Activated CD8-positive, alpha-beta T cell treated with anti-CD3 and anti-CD28 coated beads, Interleukin-2, amount 10 ng/mL, durations not matched to agents 7 days and 5 days (primary cell): ENCODE results near the gene DNAL1. TPM values are rescaled to one million over a fixed set of nuclear protein-coding genes. Genes with fewer than 3 reads are reported as not detected.
A peak's percentile ranks its signal among the peaks of the same experiment; 100 is the strongest.
"Not testable (repeated sequence)": the region's sequence is repeated elsewhere in the genome, so short reads cannot be mapped to it uniquely, and the experiment has no call there.

Source experiments
- ATAC-seq: fragments of 150-1000 bp; cut with Tn5 transposase; one replicate; pipeline ENCODE4 v1.10.0; 2021; ENCODE audit warnings: moderate library complexity
- CTCF ChIA-PET: fragments of 350-600 bp; sonication (Branson Sonifier 250); formaldehyde crosslinking; loops from one replicate; lab custom pipeline; 2021; ENCODE audit warnings: antibody characterized with exemption; lab: Charles Lee
- POLR2A ChIA-PET: fragments of 350-600 bp; sonication (Branson Sonifier 250); formaldehyde crosslinking; loops from one replicate; lab custom pipeline; 2021; ENCODE audit warnings: antibody characterized with exemption; lab: Charles Lee
- DNase-seq: peaks from one replicate; pipeline ENCODE4 v3.0.0-alpha.2; 2020
- H3K27ac Mint-ChIP-seq: one replicate; pipeline ENCODE4 v1.8.0; 2021; ENCODE audit warnings: mild to moderate bottlenecking, mixed read lengths
- H3K27me3 Mint-ChIP-seq: one replicate; pipeline ENCODE4 v1.8.0; 2021; ENCODE audit warnings: low read depth, mixed read lengths
- H3K36me3 Mint-ChIP-seq: one replicate; pipeline ENCODE4 v1.8.0; 2021; ENCODE audit warnings: low read depth, mixed read lengths
- H3K4me1 Mint-ChIP-seq: one replicate; pipeline ENCODE4 v1.8.0; 2021; ENCODE audit warnings: low read depth, mixed read lengths
- H3K4me3 Mint-ChIP-seq: one replicate; pipeline ENCODE4 v1.8.0; 2021; ENCODE audit warnings: mild to moderate bottlenecking, mixed read lengths
- H3K9me3 Mint-ChIP-seq: one replicate; pipeline ENCODE4 v1.8.0; 2022; ENCODE audit warnings: mixed read lengths; ENCODE audit not compliant: insufficient read depth
- total RNA-seq, 2 experiments: library from RNA; stranded (reverse); gene quantifications; one replicate each; pipeline ENCODE4 v1.2.3, GENCODE V29; 2021

The DNAL1 gene
- total RNA-seq, 2 experiments from 2014 or later = 5.7 to 6.3 TPM

DNA sequence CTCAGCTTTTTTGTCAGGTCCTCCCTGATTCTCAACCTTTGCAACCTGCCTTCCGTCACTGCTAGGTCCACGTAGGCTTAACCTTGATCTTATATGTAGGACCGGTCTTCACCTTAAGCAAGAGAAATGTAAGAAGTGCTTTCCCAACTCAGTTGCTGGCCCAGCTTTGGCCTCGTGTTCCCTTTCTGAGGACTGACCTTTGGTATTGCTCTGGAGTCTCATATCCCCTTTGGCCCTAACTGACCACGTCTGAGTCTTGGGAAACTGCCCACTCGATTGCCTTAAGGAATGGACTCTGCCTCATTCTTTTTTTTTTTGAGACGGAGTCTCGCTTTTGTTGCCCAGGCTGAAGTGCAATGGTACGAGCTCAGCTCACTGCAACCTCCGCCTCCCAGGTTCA, 24.5 kb upstream of the DNAL1 start:
- H3K4me3 Mint-ChIP-seq = no peak overlapping the region
- no peaks in the 10 kb centered on the region for H3K4me1 Mint-ChIP-seq
- H3K9me3 Mint-ChIP-seq = no peaks in the 10 kb centered on the region
- H3K27me3 Mint-ChIP-seq = peaks cover 3% of the 10 kb centered on the region
- ChIA-PET CTCF (no interaction called here), POLR2A (no interaction called here)
- no peak overlapping the region for H3K27ac Mint-ChIP-seq
- no peaks in the 10 kb centered on the region for H3K36me3 Mint-ChIP-seq
- ATAC-seq (no peak), DNase-seq (no peak)

DNA sequence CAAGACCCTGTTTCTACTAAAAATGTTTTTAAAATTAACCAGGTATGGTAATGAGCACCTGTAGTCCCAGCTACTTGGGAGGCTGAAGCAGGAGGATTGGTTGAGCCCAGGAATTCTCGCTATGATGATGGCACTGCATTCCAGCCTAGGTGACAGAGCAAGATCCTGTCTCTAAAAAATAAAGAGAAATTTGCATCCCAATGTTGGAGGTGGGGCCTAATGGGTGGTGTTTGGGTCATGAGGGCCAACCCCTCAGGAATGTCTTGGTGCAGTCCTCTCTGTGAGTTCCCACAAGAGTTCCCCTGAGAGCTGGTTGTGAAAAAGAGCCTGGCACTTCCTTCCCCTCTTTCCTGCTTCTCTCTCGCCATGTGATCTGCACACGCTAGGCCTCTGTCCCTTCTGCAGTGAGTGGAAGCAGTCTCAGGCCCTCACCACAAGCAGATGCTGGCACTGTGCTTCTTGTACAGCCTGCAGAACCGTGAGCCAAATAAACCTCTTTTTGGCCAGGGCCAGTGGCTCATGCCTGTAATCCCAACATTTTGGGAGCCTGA, 21.2 kb upstream of the DNAL1 start:
- Mint-ChIP-seq H3K36me3 (no peaks in the 10 kb centered on the region), H3K27ac (no peak overlapping the region), H3K27me3 (peaks cover 3% of the 10 kb centered on the region), H3K4me3 (no peak overlapping the region), H3K4me1 (no peaks in the 10 kb centered on the region), H3K9me3 (no peaks in the 10 kb centered on the region)
- ATAC-seq (no peak), DNase-seq (no peak)
- POLR2A ChIA-PET = no interaction called here
- CTCF ChIA-PET = no interaction called here

DNA sequence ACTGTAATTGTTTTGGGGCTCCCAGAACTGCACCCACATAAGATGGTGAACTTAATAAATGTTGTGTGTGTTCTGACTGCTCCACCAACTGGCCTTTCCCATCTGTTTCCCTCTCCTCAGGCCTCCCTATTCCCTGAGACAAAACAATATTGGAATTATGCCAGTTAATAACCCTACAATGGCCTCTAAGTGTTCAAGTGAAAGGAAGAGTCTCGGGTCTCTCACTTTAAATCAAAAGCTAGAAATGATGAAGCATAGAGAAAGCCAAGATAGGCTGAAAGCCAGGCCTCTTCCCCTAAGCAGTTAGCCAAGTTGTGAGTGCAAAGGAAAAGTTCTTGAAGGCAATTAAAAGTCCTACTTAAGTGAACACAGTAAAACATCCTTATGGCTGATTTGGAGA, 19.1 kb upstream of the DNAL1 start:
- Mint-ChIP-seq H3K4me1 (no peaks in the 10 kb centered on the region), H3K27ac (no peak overlapping the region), H3K9me3 (no peaks in the 10 kb centered on the region), H3K4me3 (no peak overlapping the region), H3K36me3 (no peaks in the 10 kb centered on the region), H3K27me3 (peaks cover 3% of the 10 kb centered on the region)
- DNase-seq = no peak
- ChIA-PET POLR2A (no interaction called here), CTCF (interaction anchor here (0.8 to 1.5 kb wide), 4 partner anchors 13 to 331 kb away, joined by 3 to 4 read pairs (median 3); partner anchors contain the start of gene ACOT6)
- no peak for ATAC-seq

DNA sequence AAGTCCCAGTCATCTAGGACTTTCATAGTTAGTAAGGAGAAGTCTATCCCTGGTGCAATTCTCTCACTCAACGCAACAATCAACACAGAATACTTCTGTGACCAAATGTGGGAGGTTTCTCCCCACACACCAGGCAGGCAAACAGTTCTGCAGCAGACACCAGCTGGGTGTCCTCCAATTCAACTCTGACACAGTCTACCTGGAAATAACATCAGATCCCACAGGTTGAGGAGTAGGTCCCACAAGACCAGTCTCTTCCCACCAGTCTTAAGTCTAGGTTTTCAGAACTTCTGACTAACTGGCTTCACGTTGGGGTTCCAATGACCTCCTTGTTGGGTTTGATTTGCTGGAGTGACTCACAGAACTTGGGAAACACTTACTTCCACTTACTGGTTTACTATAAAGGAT, 17.6 kb upstream of the DNAL1 start:
- H3K36me3 Mint-ChIP-seq = no peaks in the 10 kb centered on the region
- no peak for ATAC-seq
- ChIA-PET CTCF (interaction anchor here (0.9 to 1.3 kb wide), 2 partner anchors 116 to 119 kb away, joined by 3 read pairs; no protein-coding TSS in a partner anchor), POLR2A (no interaction called here)
- DNase-seq = no peak
- no peak overlapping the region for H3K27ac Mint-ChIP-seq
- H3K9me3 Mint-ChIP-seq = no peaks in the 10 kb centered on the region
- H3K27me3 Mint-ChIP-seq = peaks cover 4% of the 10 kb centered on the region
- H3K4me1 Mint-ChIP-seq = no peaks in the 10 kb centered on the region
- H3K4me3 Mint-ChIP-seq = no peak overlapping the region

DNA sequence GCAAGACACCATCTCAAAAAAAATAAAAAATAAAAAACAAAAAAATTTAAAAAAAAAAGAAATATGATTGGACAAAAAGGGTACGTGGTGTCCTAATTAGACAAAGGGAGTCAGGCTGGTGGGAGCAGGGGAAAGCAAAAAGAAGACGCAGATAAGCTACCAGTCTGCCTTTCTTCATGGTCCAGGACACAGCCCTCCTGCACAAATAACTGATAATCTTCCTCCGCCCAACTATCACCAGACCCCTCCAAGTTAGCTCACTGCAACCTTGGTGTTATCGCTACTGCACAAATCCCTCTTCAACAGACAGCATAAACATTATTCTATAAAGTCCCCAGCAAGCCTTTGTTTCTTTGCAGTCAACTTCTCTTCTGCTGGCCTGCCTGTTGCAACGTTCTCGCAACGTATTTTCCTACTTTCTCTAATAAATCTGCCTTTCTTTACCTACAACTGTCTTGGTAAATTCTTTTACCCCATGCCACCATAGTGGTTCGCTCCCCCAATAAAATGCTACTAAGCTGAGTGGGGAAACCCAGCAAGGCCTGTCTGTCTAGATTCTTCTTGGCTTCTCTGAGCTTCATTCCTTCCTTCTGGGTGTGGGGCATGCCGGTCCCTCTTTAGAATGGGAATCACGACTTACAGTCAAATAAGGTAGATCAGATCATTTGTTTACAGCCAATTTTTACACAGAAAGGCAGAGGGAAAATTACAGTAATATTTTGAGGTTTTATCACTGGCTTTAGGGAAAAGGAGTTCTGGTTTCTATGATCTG, 14.6 kb upstream of the DNAL1 start:
- POLR2A ChIA-PET = no interaction called here
- H3K9me3 Mint-ChIP-seq = no peaks in the 10 kb centered on the region
- no peak for ATAC-seq
- H3K27me3 Mint-ChIP-seq = peaks cover 4% of the 10 kb centered on the region
- H3K4me3 Mint-ChIP-seq = no peak overlapping the region
- H3K36me3 Mint-ChIP-seq = no peaks in the 10 kb centered on the region
- CTCF ChIA-PET = interaction anchor here (1.1 to 1.2 kb wide), 3 partner anchors 9 to 121 kb away, joined by 4 to 5 read pairs (median 4); partner anchors contain the start of gene ACOT2
- no peak overlapping the region for H3K27ac Mint-ChIP-seq
- H3K4me1 Mint-ChIP-seq = peaks cover 5% of the 10 kb centered on the region
- DNase-seq = no peak

DNA sequence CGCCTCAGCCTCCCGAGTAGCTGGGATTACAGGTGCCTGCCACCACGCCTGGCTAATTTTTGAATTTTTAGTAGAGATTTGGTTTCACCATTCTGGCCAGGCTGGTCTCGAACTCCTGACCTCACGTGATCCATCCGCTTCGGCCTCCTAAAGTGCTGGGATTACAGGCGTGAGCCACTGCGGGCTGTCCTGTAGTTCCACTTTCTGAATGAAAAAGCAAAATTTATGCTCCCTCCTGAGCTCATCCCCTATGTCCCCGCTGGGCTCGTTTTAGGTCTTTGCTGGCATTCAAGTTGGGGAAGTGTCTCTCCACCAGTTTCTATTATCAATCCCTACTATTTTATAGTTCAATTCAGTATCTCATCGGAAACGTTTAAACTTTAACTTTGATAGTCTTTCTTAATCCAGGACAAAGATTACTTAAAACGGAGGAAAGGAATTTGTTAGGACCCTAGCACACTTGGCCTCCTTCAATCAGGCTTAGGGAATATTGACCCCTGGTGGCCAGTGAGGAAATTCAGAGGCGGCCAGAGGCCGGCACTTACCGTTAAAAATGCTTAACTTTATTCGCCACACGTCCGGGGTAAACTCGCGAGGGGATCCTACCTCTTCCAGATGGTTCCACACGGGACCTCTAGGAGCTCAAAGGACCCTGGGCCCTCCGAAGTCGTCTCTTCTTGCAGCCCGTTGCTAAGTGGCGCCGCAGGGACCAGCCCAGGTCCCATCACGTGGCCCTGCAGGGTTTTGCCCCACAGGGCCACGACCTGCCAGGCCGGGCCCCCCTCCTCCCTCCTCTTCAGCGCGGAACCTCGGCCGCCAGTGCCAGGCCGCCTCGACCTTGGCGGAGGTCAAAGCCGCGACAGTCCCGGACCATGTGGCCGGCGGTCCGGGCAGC, 11.4 kb upstream of the DNAL1 start:
- ChIA-PET POLR2A (interaction anchor here (0.6 kb wide), 1 partner anchor 124 kb away, joined by 3 read pairs; no protein-coding TSS in a partner anchor), CTCF (interaction anchor here (0.6 to 3.9 kb wide), 14 partner anchors 11 to 380 kb away, joined by 3 to 51 read pairs (median 4); partner anchors contain the start of genes ACOT2, ACOT6 and DNAL1)
- H3K27ac Mint-ChIP-seq = no peak overlapping the region
- peak overlapping the region; percentile 53 for H3K4me3 Mint-ChIP-seq
- no peaks in the 10 kb centered on the region for H3K9me3 Mint-ChIP-seq
- ATAC-seq = peak; percentile 87
- peaks cover 8% of the 10 kb centered on the region for H3K27me3 Mint-ChIP-seq
- peak; percentile 71 for DNase-seq
- H3K4me1 Mint-ChIP-seq = peaks cover 5% of the 10 kb centered on the region
- no peaks in the 10 kb centered on the region for H3K36me3 Mint-ChIP-seq

DNA sequence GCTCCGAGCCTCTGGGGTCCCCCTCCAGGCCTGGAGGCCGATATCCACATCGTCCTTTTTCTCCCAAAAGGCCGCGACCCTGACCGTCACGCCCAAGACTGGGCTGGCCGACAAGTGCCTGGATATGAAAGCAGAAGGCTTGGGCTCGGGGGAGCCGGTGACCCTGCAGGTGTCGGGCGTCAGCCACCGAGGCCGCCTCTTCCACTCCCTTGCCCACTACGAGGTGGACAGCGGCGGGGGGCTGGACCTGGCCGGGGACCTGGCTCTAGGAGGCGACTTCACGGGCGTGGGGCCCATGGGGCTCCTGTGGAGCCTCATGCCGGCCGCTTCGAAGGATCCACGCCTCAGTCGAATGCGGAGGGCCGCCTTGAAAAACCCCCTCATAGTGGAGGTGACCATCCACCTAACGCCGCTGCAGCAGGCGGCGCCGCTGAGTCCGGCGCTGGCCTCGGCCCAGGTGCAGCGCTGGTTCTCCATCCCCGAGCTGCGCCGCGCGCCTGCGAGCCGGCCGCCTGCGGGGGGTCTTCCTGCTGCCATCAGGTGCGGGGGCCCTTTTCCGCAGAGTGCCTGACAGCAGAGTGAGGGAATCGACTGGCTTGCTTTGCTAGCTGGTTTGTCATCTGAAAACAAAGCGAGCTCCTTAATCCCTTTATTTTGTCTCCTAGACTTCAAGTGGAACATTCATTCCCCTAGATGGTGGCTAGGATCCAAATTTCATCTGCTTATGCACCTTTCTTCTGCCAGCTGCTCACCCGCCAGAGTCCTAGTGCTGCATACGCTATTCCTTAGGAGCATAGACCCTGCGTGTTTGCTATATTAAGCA, 10.6 kb upstream of the DNAL1 start:
- Mint-ChIP-seq H3K36me3 (no peaks in the 10 kb centered on the region), H3K4me1 (peaks cover 5% of the 10 kb centered on the region), H3K27me3 (peaks cover 8% of the 10 kb centered on the region), H3K4me3 (peak overlapping the region; percentile 53), H3K9me3 (no peaks in the 10 kb centered on the region), H3K27ac (no peak overlapping the region)
- ChIA-PET CTCF (interaction anchor here (1.0 to 3.9 kb wide), 8 partner anchors 10 to 379 kb away, joined by 3 to 51 read pairs (median 4); partner anchors contain the start of gene DNAL1), POLR2A (no interaction called here)
- ATAC-seq (peak; percentile 28), DNase-seq (no peak)

DNA sequence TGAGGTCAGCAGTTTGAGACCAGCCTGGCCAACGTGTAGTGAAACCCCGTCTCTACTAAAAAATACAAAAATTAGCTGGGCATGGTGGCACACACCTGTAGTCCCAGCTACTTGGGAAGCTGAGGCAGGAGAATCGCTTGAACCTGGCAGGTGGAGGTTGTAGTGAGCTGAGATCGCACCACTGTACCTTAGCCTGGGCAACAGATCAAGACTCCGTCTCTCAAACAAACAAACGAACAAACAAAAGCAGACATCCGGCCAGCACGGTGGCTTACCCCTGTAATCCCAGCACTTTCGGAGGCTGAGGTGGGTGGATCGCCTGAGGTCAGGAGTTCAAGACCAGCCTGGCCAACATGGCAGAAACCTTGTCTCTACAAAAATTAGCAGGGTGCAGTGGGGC, 8.4 kb upstream of the DNAL1 start:
- H3K4me3 Mint-ChIP-seq, DNase-seq, H3K4me1 Mint-ChIP-seq, H3K36me3 Mint-ChIP-seq, ATAC-seq, H3K27ac Mint-ChIP-seq, H3K27me3 Mint-ChIP-seq, H3K9me3 Mint-ChIP-seq, POLR2A ChIA-PET: not testable (repeated sequence)
- CTCF ChIA-PET = interaction anchor here (1.0 to 1.5 kb wide), 2 partner anchors 127 to 231 kb away, joined by 3 to 4 read pairs; no protein-coding TSS in a partner anchor

DNA sequence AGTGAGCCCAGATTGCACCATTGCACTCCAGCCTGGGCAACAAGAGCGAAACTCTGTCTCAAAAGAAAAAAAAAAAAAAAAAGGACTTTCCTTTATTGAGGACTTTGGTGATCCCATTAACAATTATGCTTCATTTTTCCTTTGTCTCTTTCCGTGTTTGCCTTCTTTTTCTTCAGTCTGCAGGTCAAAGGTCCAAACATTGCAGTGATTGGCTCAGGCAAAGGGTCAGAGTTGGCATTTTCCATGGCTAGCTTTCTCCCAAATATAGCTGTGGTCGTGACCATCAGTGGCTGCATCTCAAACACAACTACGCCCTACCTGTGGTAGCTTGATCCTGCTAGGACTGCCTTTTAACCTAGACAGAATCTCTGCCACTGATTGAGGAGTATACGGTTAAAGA, 7.0 kb upstream of the DNAL1 start:
- Mint-ChIP-seq H3K9me3 (no peaks in the 10 kb centered on the region), H3K27me3 (peaks cover 4% of the 10 kb centered on the region), H3K4me3 (no peak overlapping the region), H3K4me1 (peaks cover 5% of the 10 kb centered on the region), H3K36me3 (no peaks in the 10 kb centered on the region), H3K27ac (no peak overlapping the region)
- DNase-seq (no peak), ATAC-seq (no peak)
- POLR2A ChIA-PET = interaction anchor here (0.7 kb wide), 1 partner anchor 68 kb away, joined by 3 read pairs; no protein-coding TSS in a partner anchor
- CTCF ChIA-PET = interaction anchor here (1.2 to 1.4 kb wide), 2 partner anchors 69 to 127 kb away, joined by 3 to 7 read pairs; partner anchors contain the start of gene ACOT2

DNA sequence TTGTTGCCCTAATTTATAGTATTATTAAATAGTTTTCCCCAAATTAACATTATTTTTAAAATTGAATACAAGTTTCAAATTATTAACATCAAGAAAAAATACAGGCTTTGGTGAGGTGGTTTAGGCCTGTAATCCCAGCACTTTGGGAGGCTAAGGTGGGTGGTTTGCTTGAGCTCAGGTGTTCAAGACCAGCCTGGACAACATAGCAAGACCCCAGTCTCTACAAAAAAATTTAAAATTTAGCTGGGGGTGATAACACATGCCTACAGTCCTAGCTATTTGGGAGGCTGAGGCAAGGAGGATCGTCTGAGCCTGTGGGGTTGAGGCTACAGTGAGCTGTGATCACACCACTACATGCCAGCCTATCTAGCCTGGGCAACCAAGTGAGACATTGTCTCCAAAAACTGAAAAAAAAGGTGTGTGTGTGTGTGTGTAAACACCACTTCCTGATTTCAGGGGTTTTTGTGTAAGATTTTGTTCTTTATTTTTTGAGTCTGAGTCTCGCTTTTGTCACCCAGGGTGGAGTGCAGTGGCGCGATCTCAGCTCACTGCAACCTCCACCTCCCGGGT, 3.9 kb upstream of the DNAL1 start:
- H3K36me3 Mint-ChIP-seq = no peaks in the 10 kb centered on the region
- H3K27me3 Mint-ChIP-seq = peaks cover 4% of the 10 kb centered on the region
- CTCF ChIA-PET = interaction anchor here (1.1 kb wide), 1 partner anchor 131 kb away, joined by 3 read pairs; no protein-coding TSS in a partner anchor
- H3K9me3 Mint-ChIP-seq = no peaks in the 10 kb centered on the region
- no peak for DNase-seq
- no peak for ATAC-seq
- no peak overlapping the region for H3K4me3 Mint-ChIP-seq
- peaks cover 16% of the 10 kb centered on the region for H3K4me1 Mint-ChIP-seq
- H3K27ac Mint-ChIP-seq = no peak overlapping the region
- POLR2A ChIA-PET = no interaction called here
